ENCODE measurements around the gene DCLK1. TPM values are rescaled to one million over a fixed set of nuclear protein-coding genes. Genes with fewer than 3 reads are reported as not detected.

DCLK1 gene
- total RNA-seq, 1 donor from 2014 or later: under 0.01 TPM

DNA sequence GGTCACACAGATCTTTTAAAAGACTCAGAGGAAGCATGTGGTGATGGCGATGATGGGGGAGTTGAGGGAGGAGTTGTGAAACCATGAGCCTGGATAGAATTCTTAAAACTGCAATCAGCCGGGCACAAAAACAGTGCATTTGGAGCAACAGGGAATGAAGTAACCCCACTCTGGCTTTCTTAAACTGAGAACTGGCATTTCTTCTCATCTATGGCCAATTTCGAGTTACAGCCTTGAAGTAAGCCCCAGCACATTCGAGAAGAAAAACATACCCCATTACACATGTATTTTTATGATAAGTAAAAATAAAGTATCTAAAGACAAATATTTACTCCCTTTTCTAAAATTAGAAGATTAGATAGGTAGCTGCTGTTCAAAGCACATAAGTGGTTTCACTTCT, 70.1 kb downstream of the DCLK1 start:
- H3K4me3 ChIP-seq (ENCODE audit: low read depth, low read length): no peak overlapping the region
- no peaks in the 10 kb centered on the region for H3K36me3 ChIP-seq (ENCODE audit: control insufficient read depth, insufficient read depth, low read length)
- TF ChIP-seq, protein P1, sequence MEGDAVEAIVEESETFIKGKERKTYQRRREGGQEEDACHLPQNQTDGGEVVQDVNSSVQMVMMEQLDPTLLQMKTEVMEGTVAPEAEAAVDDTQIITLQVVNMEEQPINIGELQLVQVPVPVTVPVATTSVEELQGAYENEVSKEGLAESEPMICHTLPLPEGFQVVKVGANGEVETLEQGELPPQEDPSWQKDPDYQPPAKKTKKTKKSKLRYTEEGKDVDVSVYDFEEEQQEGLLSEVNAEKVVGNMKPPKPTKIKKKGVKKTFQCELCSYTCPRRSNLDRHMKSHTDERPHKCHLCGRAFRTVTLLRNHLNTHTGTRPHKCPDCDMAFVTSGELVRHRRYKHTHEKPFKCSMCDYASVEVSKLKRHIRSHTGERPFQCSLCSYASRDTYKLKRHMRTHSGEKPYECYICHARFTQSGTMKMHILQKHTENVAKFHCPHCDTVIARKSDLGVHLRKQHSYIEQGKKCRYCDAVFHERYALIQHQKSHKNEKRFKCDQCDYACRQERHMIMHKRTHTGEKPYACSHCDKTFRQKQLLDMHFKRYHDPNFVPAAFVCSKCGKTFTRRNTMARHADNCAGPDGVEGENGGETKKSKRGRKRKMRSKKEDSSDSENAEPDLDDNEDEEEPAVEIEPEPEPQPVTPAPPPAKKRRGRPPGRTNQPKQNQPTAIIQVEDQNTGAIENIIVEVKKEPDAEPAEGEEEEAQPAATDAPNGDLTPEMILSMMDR (IDR thresholded peaks at IDR 0.05; ENCODE audit: insufficient read depth, low read length, severe bottlenecking): no peak
- DNase-seq (ENCODE audit: low read depth) (no peak), FAIRE-seq (no peak)
- no peaks in the 10 kb centered on the region for H3K27me3 ChIP-seq (ENCODE audit: control insufficient read depth, insufficient read depth, low read length)

DNA sequence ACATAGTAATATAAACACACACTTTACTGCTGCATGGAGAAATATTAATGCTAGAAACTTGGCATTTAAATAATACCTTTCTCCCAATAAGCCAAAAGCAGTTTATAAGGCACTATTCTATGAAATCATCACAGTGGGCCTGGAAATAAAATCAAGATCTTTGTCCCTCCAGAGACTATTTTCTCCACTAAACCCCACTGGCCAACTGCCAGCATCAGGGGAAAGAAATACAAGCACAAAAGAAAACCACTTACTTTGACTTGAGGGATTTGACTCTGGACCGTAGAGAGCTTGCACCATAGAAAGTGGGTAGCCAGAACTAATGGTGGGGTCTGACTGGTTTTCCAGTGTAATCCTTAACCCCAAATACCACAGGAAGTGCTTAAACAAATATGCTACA, 71.9 kb downstream of the DCLK1 start:
- H3K36me3 ChIP-seq (ENCODE audit: control insufficient read depth, insufficient read depth, low read length): no peaks in the 10 kb centered on the region
- DNase-seq (ENCODE audit: low read depth) (no peak), FAIRE-seq (no peak)
- TF ChIP-seq, protein P1 (IDR thresholded peaks at IDR 0.05; ENCODE audit: insufficient read depth, low read length, severe bottlenecking): no peak
- H3K4me3 ChIP-seq (ENCODE audit: low read depth, low read length): no peak overlapping the region
- no peaks in the 10 kb centered on the region for H3K27me3 ChIP-seq (ENCODE audit: control insufficient read depth, insufficient read depth, low read length)

DNA sequence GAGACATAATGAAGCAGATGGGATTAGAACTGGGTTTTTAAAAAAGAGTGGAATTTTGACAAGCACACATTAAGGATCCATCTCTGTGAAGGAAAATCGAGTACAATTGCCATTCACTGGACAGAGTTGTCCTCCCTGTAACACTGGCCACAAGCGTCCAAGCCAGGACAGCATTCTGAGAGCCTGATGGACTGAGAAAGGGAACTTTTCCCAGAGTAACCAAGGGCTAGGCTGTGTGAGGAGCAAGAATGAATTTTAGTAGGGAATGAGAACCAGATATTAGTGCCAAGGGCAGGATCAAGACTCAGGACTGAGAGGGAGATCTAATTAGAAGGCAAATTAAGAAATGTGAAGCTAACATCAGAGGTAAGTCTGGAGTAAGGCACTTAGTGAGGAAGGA, 73.1 kb downstream of the DCLK1 start:
- Histone ChIP-seq H3K36me3 (ENCODE audit: control insufficient read depth, insufficient read depth, low read length) (no peaks in the 10 kb centered on the region), H3K4me3 (ENCODE audit: low read depth, low read length) (no peak overlapping the region), H3K27me3 (ENCODE audit: control insufficient read depth, insufficient read depth, low read length) (no peaks in the 10 kb centered on the region)
- FAIRE-seq (no peak), DNase-seq (ENCODE audit: low read depth) (no peak)
- TF ChIP-seq, protein P1 (IDR thresholded peaks at IDR 0.05; ENCODE audit: insufficient read depth, low read length, severe bottlenecking): no peak

DNA sequence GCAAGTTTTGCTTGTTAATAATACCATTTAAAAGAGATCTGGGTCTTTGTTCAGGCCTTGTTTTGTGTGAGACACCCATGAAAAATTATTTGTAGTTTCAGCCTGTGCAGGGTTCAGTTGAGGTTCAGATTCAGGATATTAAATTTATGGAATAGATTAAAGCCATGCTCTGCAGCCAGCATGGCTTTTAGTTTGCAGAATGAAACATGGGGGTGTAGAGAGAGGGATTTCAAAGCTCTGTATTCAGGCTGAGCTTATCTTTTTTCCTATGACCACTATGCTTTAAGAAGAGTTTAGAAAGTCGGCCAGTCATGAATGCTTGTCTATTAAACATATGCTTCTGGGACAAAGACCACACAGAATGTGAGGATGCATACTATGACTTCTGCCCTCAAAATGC, 73.6 kb downstream of the DCLK1 start:
- no peaks in the 10 kb centered on the region for H3K27me3 ChIP-seq (ENCODE audit: control insufficient read depth, insufficient read depth, low read length)
- DNase-seq (ENCODE audit: low read depth) (no peak), FAIRE-seq (no peak)

DNA sequence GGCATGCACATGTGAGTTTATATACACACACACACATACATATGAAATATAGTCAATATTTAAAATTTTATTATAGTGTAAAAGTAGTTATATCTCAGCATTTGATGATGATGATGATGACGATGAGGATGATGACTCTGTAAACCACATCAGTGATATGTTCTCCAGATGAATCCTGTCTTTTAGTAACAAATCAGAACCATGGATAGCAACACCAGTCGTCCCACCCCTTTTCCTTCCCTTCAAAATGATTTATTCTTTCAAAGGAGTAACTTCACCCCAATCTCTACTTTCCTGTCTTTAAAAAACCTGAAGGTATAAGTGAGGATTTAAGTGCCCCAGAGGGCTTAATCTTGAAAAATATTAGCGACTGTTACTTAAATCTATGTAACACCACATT, 74.1 kb downstream of the DCLK1 start:
- DNase-seq (ENCODE audit: low read depth) (no peak), FAIRE-seq (no peak)
- H3K36me3 ChIP-seq (ENCODE audit: control insufficient read depth, insufficient read depth, low read length): no peaks in the 10 kb centered on the region
- H3K27me3 ChIP-seq (ENCODE audit: control insufficient read depth, insufficient read depth, low read length): no peaks in the 10 kb centered on the region
- H3K4me3 ChIP-seq (ENCODE audit: low read depth, low read length): no peak overlapping the region
- TF ChIP-seq, protein P1 (IDR thresholded peaks at IDR 0.05; ENCODE audit: insufficient read depth, low read length, severe bottlenecking): no peak

More for the DNA sequence above, 73.6 kb downstream of the DCLK1 start:
- H3K36me3 ChIP-seq (ENCODE audit: control insufficient read depth, insufficient read depth, low read length): no peaks in the 10 kb centered on the region
- no peak overlapping the region for H3K4me3 ChIP-seq (ENCODE audit: low read depth, low read length)
- TF ChIP-seq, protein P1 (IDR thresholded peaks at IDR 0.05; ENCODE audit: insufficient read depth, low read length, severe bottlenecking): no peak

DNA sequence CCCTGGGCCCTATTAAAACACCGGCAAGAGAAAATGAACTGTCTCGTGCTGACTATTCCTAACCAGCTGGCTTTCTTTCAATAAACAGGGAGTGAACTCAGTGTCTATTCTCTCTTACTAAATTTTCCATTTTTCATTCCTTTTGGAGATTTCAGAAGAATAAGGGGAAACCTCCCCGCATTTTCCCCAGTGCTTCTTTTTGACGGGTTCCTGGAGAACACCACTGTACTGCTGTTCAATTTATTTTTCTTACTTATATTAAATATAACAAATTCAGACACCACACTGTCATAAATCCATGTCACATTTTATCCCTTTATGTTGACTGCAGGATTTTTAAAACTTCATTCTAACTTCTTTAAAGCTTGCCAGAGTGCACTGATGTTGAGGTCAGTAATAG, 75.8 kb downstream of the DCLK1 start:
- FAIRE-seq: no peak
- no peak for DNase-seq (ENCODE audit: low read depth)
- no peaks in the 10 kb centered on the region for H3K27me3 ChIP-seq (ENCODE audit: control insufficient read depth, insufficient read depth, low read length)
- no peaks in the 10 kb centered on the region for H3K36me3 ChIP-seq (ENCODE audit: control insufficient read depth, insufficient read depth, low read length)
- TF ChIP-seq, protein P1 (IDR thresholded peaks at IDR 0.05; ENCODE audit: insufficient read depth, low read length, severe bottlenecking): no peak
- no peak overlapping the region for H3K4me3 ChIP-seq (ENCODE audit: low read depth, low read length)
